ENCODE results near the gene CCBE1. TPM values are rescaled to one million over a fixed set of nuclear protein-coding genes. Genes with fewer than 3 reads are reported as not detected.

Gene CCBE1
- total RNA-seq, 1 donor from 2014 or later: 14.0 TPM

DNA sequence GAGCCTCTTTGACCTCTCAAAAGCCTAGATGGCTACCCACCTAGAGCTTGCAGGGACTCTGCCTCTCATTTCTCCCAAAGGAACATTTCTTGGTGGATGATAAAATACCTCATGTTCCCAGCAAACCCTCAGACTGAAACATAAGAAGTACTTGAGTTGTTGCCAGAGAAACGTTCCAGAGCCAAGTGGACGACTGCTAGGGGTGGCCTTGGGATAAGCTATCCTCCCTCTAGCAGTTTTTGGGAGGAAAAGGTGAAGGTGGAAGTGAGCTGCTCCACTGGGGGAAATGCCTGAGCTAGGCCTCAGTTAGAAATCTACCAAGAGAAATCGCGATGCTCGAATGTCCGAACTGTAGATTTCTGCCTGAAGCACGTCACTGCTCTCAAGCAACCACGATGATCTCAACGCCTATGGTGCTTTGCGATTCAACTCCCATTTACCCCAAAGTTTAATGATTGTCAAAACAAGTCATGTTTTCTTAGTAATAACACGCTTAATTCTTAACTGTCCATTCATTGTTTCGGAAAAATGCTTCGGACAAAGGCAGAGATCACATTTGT, 91.5 kb downstream of the CCBE1 start:
- H3K4me3 ChIP-seq: no peak overlapping the region
- intact Hi-C loops (cut with DNase I): no loop called here
- H3K27ac ChIP-seq: no peak overlapping the region
- TF ChIP-seq CTCF (IDR thresholded peaks at IDR 0.05): no peak
- H3K36me3 ChIP-seq: no peaks in the 10 kb centered on the region
- DNase-seq: no peak
- no peaks in the 10 kb centered on the region for H3K4me1 ChIP-seq
- ATAC-seq: peak in 1 of 2 donors; percentile 40
- H3K9me3 ChIP-seq: no peaks in the 10 kb centered on the region
- no peaks in the 10 kb centered on the region for H3K27me3 ChIP-seq (ENCODE audit: low read depth)

GRCh38 chr18:59604877-59605276, 92.3 kb downstream of the CCBE1 start:
- no peak for ATAC-seq
- Histone ChIP-seq H3K36me3 (no peaks in the 10 kb centered on the region), H3K27me3 (ENCODE audit: low read depth) (no peaks in the 10 kb centered on the region), H3K4me3 (no peak overlapping the region), H3K9me3 (no peaks in the 10 kb centered on the region), H3K27ac (no peak overlapping the region), H3K4me1 (no peaks in the 10 kb centered on the region)
- no peak for DNase-seq
- TF ChIP-seq CTCF (IDR thresholded peaks at IDR 0.05): no peak
- intact Hi-C loops (cut with DNase I): no loop called here

GRCh38 chr18:59597049-59597448, 100.2 kb downstream of the CCBE1 start:
- H3K4me1 ChIP-seq: no peaks in the 10 kb centered on the region
- TF ChIP-seq CTCF (IDR thresholded peaks at IDR 0.05): no peak
- H3K27me3 ChIP-seq (ENCODE audit: low read depth): no peaks in the 10 kb centered on the region
- no peaks in the 10 kb centered on the region for H3K9me3 ChIP-seq
- H3K4me3 ChIP-seq: no peak overlapping the region
- H3K27ac ChIP-seq: no peak overlapping the region
- intact Hi-C loops (cut with DNase I): no loop called here
- ATAC-seq: no peak
- H3K36me3 ChIP-seq: no peaks in the 10 kb centered on the region
- no peak for DNase-seq

GRCh38 chr18:59593291-59593717, 103.9 kb downstream of the CCBE1 start:
- Histone ChIP-seq H3K36me3 (no peaks in the 10 kb centered on the region), H3K27ac (no peak overlapping the region), H3K27me3 (ENCODE audit: low read depth) (no peaks in the 10 kb centered on the region), H3K4me3 (no peak overlapping the region), H3K9me3 (no peaks in the 10 kb centered on the region), H3K4me1 (no peaks in the 10 kb centered on the region)
- no peak for TF ChIP-seq CTCF (IDR thresholded peaks at IDR 0.05)
- ATAC-seq: no peak
- DNase-seq: no peak
- intact Hi-C loops (cut with DNase I): no loop called here

GRCh38 chr18:59592624-59593023, 104.6 kb downstream of the CCBE1 start:
- no peak for ATAC-seq
- Histone ChIP-seq H3K4me1 (no peaks in the 10 kb centered on the region), H3K4me3 (no peak overlapping the region), H3K36me3 (no peaks in the 10 kb centered on the region), H3K9me3 (no peaks in the 10 kb centered on the region), H3K27ac (no peak overlapping the region), H3K27me3 (ENCODE audit: low read depth) (no peaks in the 10 kb centered on the region)
- no peak for DNase-seq
- intact Hi-C loops (cut with DNase I): no loop called here
- TF ChIP-seq CTCF (IDR thresholded peaks at IDR 0.05): no peak

All from lower lobe of right lung (tissue), 2 donors.